Measurements from ENCODE around the gene PLCL2.
"Not testable (repeated sequence)": the region's sequence is repeated elsewhere in the genome, so short reads cannot be mapped to it uniquely, and the experiment has no call there.

The PLCL2 gene

DNA sequence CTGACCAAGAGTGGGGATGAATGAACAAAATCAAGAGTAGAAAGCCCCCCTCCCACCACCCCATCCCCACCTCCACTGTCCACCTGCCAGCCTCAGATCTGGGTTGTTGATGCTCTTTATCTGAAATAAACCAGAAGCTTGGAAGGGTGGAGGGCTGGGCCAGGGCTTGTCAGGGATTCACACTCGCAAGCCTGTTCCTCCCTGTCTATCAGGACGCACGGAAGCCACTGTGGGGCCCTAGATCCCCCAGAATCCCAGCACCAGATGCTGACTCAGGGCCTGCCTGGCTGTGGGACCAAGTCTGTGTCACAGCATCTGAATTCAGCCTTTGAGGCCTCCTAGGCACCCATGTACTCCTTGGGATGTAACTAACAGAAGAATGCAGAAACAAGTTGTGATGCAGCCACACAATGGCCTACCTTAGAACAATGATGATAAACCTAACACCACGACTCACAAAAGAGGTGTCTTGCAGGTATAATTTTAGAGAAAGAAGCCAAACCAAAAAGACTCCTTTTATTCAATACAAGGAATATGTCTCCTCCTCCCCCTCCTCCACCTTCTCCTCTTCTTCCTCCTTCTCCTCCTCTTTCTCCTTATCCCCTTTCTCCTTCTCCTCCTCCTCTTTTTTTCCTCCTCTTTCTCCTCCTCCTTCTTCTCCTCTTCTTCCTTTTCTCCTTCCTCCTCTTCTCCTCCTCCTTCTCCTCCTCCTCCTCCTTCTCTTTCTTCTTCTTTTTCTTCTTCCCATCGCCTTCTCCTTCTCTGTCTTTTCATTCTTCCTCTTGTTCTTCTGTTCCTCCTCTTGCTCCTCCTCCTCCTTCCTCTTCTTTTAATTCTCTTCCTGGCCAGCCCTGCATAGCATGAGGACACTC, 234.7 kb downstream of the PLCL2 start:
- no peak for DNase-seq (ENCODE audit: low spot score)

DNA sequence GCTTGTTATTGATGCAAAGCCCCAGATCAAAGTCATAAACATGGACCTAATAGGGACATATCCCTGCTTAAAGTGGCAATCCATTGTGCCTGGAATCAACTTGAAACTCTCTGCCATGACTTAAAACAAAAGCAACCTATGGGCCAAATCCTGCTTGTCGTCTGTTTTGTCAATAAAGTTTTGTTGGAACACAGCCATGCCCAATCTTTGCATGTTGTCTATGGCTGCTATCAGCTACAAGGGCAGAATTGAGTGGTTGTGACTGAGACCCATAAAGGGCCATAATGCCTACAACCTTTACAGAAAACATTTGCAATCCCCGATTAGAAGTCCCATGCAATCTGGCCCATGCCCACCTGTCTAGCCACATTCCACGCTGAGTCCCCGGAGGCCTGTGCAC, 235.4 kb downstream of the PLCL2 start:
- DNase-seq (ENCODE audit: low spot score): no peak

DNA sequence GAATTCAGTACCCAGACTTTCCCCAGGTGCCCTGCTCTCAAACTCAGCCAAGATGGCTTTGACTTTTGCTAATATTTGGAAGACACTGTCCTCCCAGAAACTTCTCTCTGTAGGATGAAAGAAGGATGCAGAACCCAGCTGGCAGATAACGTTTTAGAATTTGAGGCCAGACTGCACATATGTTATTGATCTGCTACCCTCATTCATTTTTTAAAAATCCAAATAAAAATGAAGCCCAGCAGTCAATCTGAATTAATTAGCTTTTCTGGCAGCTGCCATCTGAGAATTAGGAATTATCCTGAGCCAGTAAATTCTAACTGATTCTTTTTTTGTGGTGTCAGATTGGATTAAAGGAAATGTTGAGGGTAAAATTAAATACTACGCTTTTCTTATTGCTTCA, 236.6 kb downstream of the PLCL2 start:
- no peak for DNase-seq (ENCODE audit: low spot score)

DNA sequence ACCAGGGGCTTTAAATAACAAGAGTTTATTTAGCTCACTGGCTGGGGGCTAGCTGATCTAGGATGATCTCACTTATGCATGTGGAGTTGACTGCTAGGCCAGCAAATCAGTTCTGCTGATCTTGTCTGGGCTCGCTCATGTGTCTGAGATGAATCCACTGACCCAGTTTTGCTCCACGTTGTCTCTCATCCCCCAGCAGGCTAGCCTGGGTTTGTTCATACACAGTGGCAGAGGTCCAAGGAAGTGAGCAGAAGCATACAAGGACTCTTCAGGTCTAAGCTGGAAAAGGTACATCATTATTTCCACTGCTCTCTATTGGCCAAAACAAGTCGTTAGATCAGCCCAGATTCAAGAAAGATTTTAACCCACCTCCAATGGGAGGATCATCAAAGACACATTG, 238.0 kb downstream of the PLCL2 start:
- DNase-seq (ENCODE audit: low spot score): no peak

DNA sequence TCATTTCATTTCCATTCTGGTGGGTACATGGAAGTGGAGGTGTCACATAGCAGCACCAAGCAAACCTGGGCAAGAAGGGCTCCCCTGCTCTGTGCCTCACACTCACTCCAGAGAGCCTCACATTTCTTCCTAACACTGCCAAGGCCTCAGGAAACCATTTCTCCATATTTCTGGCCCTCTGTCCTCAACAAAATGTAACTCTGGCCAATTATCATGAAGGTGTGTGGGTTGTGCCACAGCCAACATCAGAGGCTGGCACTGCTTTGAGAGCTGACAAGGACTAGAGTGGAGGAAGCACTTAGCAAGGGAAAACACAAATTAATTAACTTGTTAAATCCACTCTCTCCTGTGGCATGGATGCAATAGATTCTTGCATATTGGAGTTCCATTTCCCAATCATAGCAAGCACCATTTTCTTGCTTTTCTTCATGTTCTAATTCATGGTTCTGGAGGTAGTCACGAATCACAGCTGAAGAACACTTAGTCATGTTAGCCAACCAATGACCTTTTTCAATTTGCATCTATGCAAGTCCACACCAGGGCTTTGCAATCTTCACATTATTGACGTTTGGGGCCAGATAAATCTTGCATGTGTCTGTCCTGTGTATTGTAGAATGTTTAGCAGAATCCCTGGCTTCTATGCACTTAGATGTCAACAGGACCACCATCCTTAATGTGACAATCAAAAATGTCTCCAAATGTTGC, 241.1 kb downstream of the PLCL2 start:
- no peak for DNase-seq (ENCODE audit: low spot score)

GRCh38 chr3:17128671-17129070, 243.9 kb downstream of the PLCL2 start:
- not testable (repeated sequence) for DNase-seq (ENCODE audit: low spot score)

DNA sequence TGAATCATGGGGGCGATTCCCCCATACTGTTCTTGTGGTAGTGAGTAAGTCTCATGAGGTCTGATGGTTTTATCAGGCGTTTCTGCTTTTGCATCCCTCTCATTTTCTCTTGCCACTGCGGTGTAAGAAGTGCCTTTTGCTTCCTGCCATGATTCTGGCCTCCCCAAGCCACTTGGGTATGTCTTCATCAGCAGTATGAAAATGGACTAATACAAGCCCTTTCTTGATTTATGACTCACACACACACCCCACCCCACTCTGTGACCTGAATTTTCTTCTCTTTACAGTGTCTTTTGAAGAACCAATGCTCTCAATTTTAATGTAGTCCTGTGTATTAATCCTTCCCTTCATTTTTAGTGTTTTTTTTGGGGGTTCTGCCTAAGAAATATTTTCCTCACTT, 244.8 kb downstream of the PLCL2 start:
- DNase-seq (ENCODE audit: low spot score): no peak

- DNase-seq (ENCODE audit: low spot score): no peak
Observed at GRCh38 chr3:17130956-17131355, 246.2 kb downstream of the PLCL2 start.

- no peak for DNase-seq (ENCODE audit: low spot score)
Observed at GRCh38 chr3:17132286-17133115, 247.7 kb downstream of the PLCL2 start.

DNA sequence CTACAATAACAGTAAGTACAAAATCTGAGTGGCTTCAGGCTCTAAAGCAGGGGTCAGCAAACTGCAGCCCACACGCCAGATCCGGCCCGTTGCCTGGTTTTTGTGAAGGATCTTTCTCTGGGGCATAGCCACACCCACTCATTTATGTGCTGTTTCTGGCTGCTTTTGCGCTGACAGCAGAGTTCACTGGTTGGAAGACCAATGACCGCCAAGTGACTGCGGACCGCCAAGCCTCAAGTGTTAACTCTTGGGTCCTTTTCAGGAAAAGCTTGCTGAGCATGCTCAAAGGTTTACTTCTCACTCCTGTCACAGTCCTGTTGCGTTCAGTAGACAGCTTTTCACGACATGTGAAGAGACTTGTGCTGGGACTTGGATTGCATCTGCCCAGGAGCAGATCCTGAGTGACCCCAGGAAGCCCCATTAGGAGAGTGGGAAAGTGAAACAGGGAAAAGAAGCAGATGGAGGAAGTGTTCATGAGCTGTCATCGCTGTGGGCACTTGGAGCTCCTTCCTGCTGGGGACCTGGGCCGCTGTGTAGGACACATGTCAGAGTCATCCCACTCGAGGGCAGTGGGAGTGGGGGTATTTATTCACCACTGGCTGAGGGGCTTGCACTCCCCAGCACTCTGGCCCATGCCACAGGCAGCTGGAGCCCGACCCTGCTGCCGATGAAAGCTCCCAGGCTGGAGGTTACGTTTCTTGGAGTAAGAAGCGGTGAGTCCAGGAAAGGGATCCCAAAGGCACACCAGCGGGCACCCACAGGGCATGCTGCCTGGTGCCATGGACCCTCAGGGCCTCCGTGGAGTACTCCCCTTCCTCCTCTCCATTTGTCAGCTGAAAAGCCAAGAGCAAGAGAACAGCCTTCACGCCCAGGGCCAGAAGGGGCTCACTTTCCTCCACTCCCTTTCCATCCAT, 249.1 kb downstream of the PLCL2 start:
- DNase-seq (ENCODE audit: low spot score): no peak

- no peak for DNase-seq (ENCODE audit: low spot score)
Observed at GRCh38 chr3:17135696-17136095, 250.9 kb downstream of the PLCL2 start.

GRCh38 chr3:17136136-17136721, 251.5 kb downstream of the PLCL2 start:
- no peak for DNase-seq (ENCODE audit: low spot score)

DNA sequence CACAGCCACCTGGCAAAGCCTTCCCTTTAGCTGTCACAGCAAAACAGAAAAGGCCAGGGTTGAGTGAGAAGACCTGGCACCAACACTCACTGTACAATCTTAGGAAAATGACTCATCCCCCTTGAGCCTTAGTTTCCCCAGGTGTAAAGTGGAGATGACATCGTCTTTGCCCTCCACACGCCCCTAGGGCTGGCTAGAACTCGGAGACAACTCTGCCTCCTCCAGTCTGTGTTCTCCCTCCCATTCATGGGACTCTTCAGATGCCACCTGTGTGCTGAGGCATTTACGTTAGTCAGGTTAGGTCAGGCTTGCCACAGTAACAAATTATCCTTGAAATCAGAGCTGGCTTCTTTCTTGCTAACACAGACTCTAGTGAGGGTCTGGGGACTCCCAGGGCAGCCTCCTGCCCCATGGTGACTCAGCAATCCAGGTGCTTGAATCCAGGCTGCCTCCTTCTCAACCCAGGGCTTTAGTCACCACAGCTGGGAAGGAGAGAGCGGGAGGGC, 252.6 kb downstream of the PLCL2 start:
- DNase-seq (ENCODE audit: low spot score): no peak

DNA sequence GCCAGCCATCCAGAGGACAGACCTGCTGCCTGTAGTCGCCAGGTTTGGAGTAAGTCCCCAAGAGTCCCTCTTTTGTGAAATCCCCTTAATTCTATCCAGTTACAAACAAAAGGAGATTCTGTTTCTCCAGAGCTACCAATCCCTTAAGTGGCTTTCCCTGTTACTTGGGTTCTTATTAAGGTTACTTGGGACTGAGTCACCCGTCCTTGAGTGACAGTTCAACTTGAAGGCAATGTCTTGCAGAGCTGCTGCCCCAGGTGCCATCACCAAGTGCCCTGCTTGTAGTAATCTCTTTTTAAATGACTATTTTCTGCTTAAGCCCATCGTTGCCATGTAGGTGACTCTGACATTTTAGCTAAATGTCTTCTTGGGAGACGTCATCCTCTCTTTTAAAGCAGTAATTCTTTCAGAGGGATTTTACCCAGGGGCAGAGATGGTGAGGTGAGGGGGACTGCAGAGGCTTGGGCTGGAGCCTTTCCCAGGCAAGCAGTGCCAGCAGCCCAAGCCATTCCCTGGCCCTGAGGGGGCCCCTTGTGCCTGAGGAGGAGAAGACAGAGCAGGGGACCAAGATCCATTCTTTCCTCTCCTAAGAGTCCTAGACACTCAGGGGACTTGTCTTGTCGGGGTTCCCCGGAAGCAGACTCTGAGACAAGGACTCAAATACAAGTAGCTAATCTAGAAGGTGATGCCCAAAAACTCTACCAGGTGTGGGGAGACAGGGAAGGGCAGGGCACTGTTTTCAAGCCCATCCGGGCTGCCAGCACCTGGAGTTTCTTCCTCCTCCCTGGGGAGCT, 253.7 kb downstream of the PLCL2 start:
- DNase-seq (ENCODE audit: low spot score): no peak
